GM12892 (cell line): ENCODE results near the gene ASCL1.

Source experiments
- POLR2A ChIP-seq: IDR thresholded peaks from 2 replicates; pipeline ENCODE4 v1.6.1; 2011; ENCODE audit warnings: low read depth, low read length, control low read depth
- POLR2AphosphoS5 ChIP-seq: IDR thresholded peaks from 2 replicates; pipeline ENCODE4 v1.6.1; 2011; ENCODE audit warnings: low read depth, low read length, control low read depth

GRCh38 chr12:102962532-102962931, 5.1 kb downstream of the ASCL1 start:
- TF ChIP-seq POLR2AphosphoS5 (no peak), POLR2A (no peak)
